D341Med (cell line): Measurements from ENCODE around the gene FLCN.
"Not testable (repeated sequence)": the region's sequence is repeated elsewhere in the genome, so short reads cannot be mapped to it uniquely, and the experiment has no call there.

Source experiments
- DNase-seq: peaks from one replicate; pipeline ENCODE4 v3.0.0; 2012; ENCODE audit warnings: low spot score

The FLCN gene

DNA sequence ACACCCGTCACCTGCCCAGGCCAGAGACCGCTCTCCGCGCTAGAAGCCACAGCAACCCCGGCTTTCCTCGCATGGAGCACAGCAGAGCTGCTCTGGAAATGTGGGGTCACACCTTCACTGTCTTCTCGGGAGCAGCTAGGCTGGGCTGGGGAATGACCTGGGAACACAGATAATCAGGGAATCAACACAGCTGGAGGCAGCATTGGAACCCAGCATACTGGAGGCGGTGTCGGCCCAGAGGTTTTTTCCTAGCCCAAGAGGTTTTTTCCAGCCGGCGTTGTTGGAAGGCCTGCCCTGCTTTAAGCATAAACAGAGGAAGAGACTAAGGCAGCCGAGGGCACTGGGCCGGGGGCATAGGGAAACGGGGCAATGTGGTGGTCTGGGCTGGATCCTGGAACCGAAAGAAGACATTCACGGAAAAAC is 30.0 kb downstream of the FLCN start:
- DNase-seq: no peak

DNA sequence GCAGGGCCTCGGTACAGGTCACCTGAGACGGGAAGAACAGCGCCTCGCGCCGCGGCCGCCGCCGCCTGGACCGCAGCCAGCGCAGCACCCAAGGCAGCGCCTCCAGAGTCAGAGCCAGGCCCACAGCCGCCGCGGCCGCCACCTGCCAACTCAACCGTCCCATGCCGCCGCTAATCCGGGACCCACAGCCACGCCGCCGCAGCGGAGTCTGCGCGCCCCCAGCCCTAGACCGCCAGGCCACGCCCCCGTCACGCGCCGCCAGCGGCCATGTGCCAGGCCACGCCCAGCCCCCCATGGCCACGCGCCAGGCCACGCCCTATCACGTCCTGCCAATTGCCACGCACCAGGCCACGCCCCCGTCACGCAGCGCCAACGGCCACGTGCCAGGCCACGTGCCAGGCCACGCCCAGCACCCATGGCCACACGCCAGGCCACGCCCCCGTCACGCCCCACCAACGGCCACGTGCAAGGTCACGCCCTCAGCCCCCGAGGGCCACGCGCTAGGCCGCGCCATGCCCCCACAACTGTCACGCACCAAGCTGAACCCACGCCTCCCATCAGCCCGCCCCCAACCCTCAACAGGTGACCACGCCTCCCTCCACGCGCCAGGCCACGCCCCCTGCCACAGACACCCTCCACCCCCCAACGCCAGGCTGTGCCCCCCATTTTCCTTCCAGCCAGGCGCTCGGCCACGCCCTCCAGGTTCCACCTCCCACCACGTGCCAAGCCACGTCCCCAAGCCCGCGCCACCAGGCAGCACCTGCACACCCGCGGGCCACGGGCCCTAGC is 30.6 kb downstream of the FLCN start, which contains the start of gene PLD6:
Gene PLD6 (minus strand): TSS at position 210 of the 789 bp plus-strand sequence. CDS start 47 bp downstream, at position 163.
- DNase-seq: no peak

- DNase-seq: no peak
Measured at GRCh38 chr17:17205368-17206123, 31.4 kb downstream of the FLCN start.

GRCh38 chr17:17204635-17205231 is 32.2 kb downstream of the FLCN start:
- no peak for DNase-seq

DNA sequence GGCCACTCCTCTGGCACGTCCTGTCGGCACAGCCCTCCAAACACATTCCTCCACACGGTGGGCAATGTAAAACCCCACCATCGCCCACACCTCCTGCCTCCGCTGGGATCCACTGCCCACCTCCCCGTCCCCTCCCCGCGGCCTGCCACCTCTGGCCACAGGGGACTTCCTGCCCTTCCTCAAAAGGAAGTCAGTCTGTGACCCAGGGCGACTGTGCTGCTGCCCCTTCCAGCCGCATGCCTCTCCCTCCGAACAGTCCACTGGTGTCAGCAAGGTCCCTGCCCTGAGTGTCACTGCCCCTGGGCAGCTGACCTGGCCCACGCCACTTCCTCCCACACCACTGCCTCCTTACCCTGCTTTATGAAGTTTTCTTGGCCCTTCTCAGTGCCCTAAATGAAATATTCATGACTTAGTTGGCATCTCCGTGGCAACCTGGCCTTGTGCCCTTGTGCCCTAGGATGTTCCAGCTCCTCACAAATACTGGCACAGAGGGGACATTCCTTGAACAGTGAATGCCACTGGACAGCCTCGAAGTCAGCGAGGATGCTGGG is 32.9 kb downstream of the FLCN start:
- DNase-seq: no peak

- DNase-seq: no peak
Measured at GRCh38 chr17:17203173-17203730, 33.7 kb downstream of the FLCN start.

DNA sequence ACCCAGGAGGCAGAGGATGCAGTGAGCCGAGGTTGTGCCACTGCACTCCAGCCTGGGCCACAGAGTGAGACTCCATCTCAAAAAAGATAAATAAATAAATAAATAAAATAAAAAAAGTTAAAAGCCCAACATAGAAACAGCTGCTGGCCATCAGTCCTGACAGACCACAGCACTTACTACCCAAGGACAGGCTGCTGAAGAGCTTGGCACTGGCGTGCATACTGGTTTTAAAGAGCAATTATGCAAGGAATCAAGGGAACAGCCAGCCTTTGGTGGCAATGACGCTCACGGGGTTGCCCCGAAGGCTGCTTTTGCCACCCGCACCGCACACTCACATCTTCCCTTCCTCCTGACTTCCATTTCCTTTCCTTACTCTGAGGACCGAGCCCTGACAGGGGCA is 35.1 kb downstream of the FLCN start:
- no peak for DNase-seq

DNA sequence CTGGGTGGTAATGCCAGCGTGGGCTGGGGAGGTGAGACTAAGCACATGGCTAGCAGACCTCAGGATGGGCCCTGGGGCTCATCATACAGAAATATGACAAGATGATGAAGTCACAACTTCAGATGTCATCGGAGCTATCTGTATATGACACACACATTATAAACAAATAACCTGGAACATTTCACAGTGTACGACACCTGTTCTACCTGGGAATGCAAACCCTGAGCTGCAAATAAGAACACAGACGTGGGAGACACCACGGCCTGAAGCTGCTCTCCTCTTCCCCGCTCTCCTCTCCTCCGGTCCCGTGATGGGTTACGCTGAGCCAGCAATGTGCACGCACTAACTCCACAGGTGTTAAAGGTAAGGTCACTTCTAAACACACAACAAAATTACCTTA is 35.7 kb downstream of the FLCN start:
- no peak for DNase-seq

- DNase-seq: no peak
Measured at GRCh38 chr17:17200831-17201230, 36.1 kb downstream of the FLCN start.

- no peak for DNase-seq
Measured at GRCh38 chr17:17200311-17200710, 36.7 kb downstream of the FLCN start.

DNA sequence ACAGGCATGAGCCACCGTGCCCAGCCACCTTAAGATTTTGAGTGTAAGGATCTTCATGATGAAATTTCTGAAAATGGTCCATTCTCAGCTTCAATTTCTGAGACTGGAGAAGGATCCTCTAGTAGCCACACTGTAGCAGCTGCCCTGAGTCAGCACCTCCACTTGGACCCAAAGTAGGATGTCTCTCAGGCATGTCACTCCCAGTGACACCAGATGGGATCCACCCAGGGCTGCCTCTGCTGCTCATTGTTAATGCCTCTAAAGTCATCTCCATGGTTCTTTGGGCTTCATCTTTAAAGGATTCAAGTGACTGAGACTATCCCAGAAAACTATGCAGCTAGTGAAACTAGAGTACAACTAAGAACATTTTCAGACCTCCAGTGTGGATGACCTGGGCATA is 38.7 kb downstream of the FLCN start:
- no peak for DNase-seq

DNA sequence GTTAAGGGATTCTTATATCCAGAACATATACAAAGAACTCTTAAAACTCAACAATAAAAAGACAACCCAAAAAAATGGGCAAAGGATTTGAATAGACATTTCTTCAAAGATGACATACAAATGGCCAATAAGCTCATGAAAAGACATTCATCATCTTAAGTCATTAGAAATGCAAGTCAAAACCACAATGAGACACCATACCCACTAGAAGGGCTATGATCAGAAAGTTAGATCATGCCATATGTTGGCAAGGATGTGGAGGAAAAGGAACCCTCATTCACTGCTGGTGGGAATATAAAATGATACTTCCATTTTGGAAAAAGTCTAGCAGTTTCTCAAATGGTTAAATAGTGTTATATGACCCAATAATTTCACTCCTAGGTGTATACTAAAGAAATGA is 40.2 kb downstream of the FLCN start:
- no peak for DNase-seq

DNA sequence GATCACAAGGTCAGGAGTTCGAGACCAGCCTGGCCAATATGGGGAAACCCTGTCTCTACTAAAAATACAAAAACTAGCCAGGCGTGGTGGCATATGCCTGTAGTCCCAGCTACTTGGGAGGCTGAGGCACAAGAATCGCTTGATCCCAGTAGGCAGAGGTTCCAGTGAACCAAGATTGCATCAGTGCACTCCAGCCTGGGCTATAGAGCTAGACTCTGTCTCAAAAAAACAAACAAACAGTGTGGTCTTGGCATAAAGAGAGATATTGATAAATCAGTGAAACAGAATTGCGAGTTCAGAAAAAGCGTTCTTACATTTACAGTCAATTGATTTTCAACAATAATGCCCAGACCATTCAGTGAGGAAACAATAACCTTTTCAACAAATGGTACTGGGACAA is 41.5 kb downstream of the FLCN start:
- not testable (repeated sequence) for DNase-seq

- no peak for DNase-seq
Measured at GRCh38 chr17:17191961-17192381, 45.0 kb downstream of the FLCN start.

GRCh38 chr17:17191346-17191792 is 45.6 kb downstream of the FLCN start:
- DNase-seq: no peak

DNA sequence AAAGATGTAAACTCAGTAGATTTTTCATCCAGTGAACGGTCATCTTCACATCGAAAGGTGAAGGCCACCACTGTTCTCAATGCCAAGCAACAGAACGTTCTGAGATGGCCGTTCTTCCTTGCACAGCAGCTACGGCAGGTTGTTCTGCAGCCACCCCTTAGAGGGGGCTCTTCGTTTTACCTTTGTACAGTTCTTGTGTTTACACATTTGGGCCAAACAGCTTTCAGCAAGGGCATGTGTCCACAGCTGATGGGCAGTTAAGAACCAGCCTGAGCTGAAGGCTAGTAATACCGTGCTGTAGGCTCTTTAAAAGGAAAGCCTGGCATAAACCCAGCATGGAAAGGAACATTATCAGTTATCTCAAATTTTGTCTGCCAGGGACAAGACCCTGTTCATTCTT is 46.8 kb downstream of the FLCN start:
- no peak for DNase-seq

GRCh38 chr17:17189559-17189958 is 47.4 kb downstream of the FLCN start:
- DNase-seq: no peak

- no peak for DNase-seq
Measured at GRCh38 chr17:17188586-17188985, 48.4 kb downstream of the FLCN start.

DNA sequence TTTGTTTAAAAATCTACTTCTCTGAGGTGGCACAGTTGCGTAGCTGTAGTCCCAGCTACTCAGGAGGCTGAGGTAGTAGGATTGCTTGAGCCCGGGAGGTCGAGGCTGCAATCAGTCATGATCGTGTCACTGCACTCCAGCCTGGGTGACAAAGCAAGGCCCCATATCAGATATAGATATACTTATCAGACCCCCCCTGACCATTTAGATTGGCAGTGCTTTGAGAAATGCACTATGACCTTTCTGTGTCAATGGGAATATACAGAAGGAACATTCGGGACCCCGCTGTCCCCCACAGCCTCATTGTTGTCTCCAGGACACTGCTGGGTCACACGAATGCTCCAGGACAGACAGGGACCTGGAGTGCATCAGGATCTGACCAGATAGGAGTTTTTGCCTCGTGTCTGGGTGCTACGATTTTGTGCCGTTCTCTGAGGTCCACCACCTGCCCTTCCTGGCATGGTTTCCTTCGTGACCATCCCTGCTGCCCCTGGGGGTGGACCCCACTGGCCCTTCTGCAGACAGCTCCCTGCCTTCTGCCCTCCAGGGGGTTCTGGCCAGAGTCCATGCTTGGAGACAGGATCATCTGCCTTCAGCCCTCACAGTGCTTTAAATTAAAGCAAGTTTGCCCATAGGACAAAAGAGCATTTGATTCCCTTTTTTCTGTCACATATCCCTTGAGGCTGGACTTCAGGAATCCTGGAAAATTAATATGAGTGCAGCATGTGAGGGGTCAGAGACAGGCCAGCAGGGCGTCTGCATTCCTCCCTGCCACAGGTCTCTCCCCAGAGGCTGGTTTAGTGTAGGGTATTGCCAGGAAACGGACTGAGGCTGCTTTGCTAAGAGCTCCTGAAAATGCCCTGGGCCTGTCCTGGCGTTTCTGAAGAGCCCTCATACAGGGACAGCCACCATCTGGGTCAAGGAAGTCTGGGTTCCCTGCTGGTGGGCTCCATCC is 50.1 kb downstream of the FLCN start:
- no peak for DNase-seq

DNA sequence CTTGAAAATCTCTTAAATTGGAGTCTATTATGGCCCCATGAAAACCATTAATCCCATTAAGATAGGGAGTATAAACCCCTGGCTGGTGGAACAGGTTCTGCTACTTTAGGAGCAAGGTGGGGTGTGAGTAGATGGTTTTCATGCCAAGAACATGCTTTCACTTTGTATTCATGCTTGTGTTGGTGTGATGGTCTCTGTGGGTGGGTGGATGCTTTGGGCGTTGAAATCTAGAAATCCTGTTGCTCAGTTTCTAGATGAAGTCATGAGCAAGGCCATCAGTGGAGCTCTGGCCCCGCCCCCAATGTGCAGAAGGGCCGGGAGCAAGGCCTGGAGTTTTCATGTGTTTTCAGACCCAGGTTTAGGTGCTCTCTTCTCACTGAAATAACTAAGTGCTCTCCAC is 50.9 kb downstream of the FLCN start:
- DNase-seq: no peak
